VCaP (cell line): ENCODE measurements around the gene FOXQ1.

Experiments
- H3K27ac ChIP-seq: fragments of 450-650 bp; 2 replicates; pipeline ENCODE4 v1.5.1; 2017
- CTCF ChIP-seq: fragments of 450-650 bp; conservative IDR thresholded peaks from 2 replicates; pipeline ENCODE4 v1.5.1; 2017; ENCODE audit warnings: mild to moderate bottlenecking, moderate library complexity

FOXQ1 gene

DNA sequence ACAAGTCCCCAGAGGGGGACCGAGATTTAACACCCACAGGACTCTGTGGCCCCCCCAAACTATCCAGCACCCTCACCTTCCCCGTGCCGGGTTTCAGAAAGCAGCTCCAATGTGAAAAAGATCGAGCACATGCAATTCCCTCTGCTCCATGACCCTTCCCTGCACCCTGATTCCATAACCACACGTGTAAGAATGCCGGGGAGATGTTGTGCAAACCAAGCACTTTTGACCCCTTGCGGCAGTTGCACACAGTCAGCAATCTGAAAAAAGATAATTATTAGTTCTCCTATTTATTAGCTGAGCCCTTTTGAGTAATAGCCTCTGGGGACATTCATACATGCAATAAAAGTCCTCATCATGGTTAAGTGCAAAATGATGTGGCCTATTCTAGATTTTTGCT lies 13.0 kb downstream of the FOXQ1 start:
- no peak overlapping the region for H3K27ac ChIP-seq
- TF ChIP-seq CTCF: no peak

GRCh38 chr6:1325461-1326309 lies 13.8 kb downstream of the FOXQ1 start:
- TF ChIP-seq CTCF: no peak
- H3K27ac ChIP-seq: no peak overlapping the region

DNA sequence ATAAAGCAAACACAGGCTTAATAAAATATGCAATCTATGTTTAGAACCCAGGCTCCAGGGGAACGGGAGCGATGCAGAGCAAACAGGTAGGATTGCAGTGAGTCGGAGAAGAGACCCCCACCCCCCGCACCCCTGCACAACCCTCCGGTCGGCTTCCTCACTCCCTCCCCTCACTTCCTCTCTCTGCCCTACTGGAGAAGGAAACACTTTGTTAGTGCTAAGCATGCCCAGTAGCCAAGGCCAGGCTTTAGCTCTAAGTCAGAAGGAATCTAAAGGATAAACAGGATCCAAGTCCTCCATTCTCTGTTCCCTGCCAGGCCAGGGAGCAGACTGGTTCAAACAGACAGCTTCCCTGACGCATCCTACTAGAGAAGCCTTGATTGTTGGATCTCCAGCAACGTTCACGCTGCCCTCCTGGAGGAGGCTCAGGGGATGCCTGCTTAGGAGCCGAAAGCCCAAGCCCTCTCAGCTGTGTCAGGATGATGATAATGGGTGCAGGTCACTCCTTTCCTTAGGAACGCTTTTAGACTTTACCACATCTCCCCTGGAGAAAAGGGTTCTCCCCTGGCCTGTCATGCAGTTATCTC lies 14.7 kb downstream of the FOXQ1 start:
- TF ChIP-seq CTCF: no peak
- H3K27ac ChIP-seq: no peak overlapping the region

DNA sequence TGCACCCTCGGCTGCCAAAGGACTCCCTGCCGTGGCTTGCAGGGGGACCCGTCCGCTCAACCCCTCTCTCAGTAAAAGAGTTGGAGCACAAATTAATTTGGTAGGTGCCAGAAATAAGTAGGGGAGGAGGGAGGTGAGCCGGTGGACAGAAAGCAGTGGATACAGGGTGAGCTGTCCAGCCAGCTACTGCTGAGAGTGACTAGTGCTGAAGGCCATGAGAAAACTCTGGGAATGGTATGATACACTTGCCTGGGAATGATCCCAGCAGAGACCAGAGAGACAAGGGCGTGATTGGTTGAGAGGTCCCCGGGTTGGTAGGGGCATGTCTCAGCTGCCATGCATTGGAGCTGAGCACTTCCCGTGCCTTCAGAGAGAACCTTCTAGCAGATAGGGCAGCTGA lies 15.7 kb downstream of the FOXQ1 start:
- no peak overlapping the region for H3K27ac ChIP-seq
- TF ChIP-seq CTCF: no peak

- H3K27ac ChIP-seq: no peak overlapping the region
- no peak for TF ChIP-seq CTCF
These were observed 16.4 kb downstream of the FOXQ1 start for GRCh38 chr6:1328129-1328800.

DNA sequence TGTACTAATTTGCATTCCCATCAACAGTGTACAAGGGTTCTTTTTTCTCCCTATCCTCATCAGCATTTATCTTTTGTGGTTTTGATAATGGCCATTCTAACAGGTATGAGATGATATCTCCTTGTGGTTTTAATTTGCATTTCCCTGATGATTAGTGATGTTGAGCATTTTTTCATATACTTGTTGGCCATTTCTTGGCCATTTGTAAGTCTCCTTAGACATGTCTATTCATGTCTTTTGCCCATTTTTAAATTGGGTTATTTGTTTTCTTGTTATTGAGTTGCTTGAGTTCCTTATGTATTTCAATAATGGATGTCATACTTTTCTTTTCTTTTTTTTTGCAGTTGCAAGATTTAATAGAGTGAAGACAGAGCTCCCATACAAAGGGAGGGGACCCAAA lies 17.8 kb downstream of the FOXQ1 start:
- H3K27ac ChIP-seq: no peak overlapping the region
- TF ChIP-seq CTCF: no peak

GRCh38 chr6:1334684-1335083 lies 22.8 kb downstream of the FOXQ1 start:
- no peak overlapping the region for H3K27ac ChIP-seq

More at GRCh38 chr6:1334684-1335083, 22.8 kb downstream of the FOXQ1 start:
- TF ChIP-seq CTCF: no peak
